Right lobe of liver (tissue), 6 donors: ENCODE data around the gene OVOL2. TPM values are rescaled to one million over a fixed set of nuclear protein-coding genes. Genes with fewer than 3 reads are reported as not detected.
"Not testable (repeated sequence)": the region's sequence is repeated elsewhere in the genome, so short reads cannot be mapped to it uniquely, and the experiment has no call there.

Experiments used
- ATAC-seq, 4 donors: fragments of 200-7000 bp; cut with Tn5 transposase; one replicate each; pipeline ENCODE4 v1.9.1; 2020; ENCODE audit warnings: mild to moderate bottlenecking in 4 of 4, moderate library complexity in 4 of 4
- DNase-seq, 3 donors: peaks; one replicate each; pipeline ENCODE4 v3.0.0-alpha.2; 2020
- H3K27ac ChIP-seq, 3 donors: fragments of 200-600 bp; one replicate each; pipeline ENCODE4 v1.8.0; 2022
- H3K27me3 ChIP-seq, 2 donors: fragments of 200-600 bp; one replicate each; pipeline ENCODE4 v1.8.0; 2022
- H3K36me3 ChIP-seq, 4 donors: fragments of 200-600 bp; sonication (generic) in 1 of 4; one replicate each; pipeline versions ENCODE4 v1.5.1 to v1.8.0; 2017 to 2022; ENCODE audit warnings: control low read depth in 1 of 4
- H3K4me1 ChIP-seq, 4 donors: fragments of 200-600 bp; sonication (generic) in 1 of 4; one replicate each; pipeline versions ENCODE4 v1.5.1 to v1.8.0; 2017 to 2022; ENCODE audit warnings: control low read depth in 1 of 4
- H3K4me3 ChIP-seq, 3 donors: fragments of 200-600 bp; one replicate each; pipeline ENCODE4 v1.8.0; 2022
- H3K9me3 ChIP-seq, 4 donors: fragments of 200-600 bp; sonication (generic) in 1 of 4; one replicate each; pipeline versions ENCODE4 v1.5.1 to v1.8.0; 2017 to 2022; ENCODE audit warnings: control low read depth in 1 of 4
- POLR2A ChIP-seq: fragments of 450-650 bp; IDR thresholded peaks from one replicate; pipeline ENCODE4 v1.6.1; 2017; ENCODE audit warnings: antibody characterized with exemption, mild to moderate bottlenecking
- WGBS: methylation state at CpG from one replicate; pipeline ENCODE4 v1.1.6; 2018; ENCODE audit warnings: low coverage, low lambda C conversion rate; ENCODE audit not compliant: insufficient coverage; ENCODE audit errors: missing lambda C conversion rate; 5-methylcytosine and 5-hydroxymethylcytosine counted together
- intact Hi-C, 2 donors: fragments of 100-400 bp; cut with DNase I; formaldehyde crosslinking; loops; one replicate each; pipeline versions ENCODE4 v1.11.2 to v1.14.1; 2022
- total RNA-seq, 6 experiments: library from RNA; depleted of rRNA in 2 of 6; stranded (reverse); fragments of >200 nt in 2 of 6; fragmentation: NEBNext Ultra II Directional in 3 of 6; extraction: Animal tissue kit (Norgen Biotek cat#: 25700) in 3 of 6; gene quantifications; one replicate each; pipeline versions ENCODE4 v1.1.0 to v1.2.4, GENCODE V29; 2016 to 2023
- TF ChIP-seq, protein P1 (sequence below), 4 donors: fragments of 200-600 bp in 3 of 4; fragments of 450-650 bp in 1 of 4; IDR thresholded peaks; one replicate each; pipeline versions ENCODE4 v1.5.1 to v1.8.0; 2016 to 2022; ENCODE audit warnings: antibody characterized with exemption in 4 of 4, mild to moderate bottlenecking in 2 of 4
- donor health status: DM: no; HTN: yes; CAD: no.
- donor health status: DM: no; HTN: no; CAD: no.
- donor health status: DM: no; HTN: no; CAD: no.
- donor health status: DM: no; HTN: yes; CAD: no.
- donor health status: DM: no; HTN: yes; CAD: no.

Gene OVOL2
- total RNA-seq, 6 experiments from 2014 or later = 0.25 TPM; not detected in 5

DNA sequence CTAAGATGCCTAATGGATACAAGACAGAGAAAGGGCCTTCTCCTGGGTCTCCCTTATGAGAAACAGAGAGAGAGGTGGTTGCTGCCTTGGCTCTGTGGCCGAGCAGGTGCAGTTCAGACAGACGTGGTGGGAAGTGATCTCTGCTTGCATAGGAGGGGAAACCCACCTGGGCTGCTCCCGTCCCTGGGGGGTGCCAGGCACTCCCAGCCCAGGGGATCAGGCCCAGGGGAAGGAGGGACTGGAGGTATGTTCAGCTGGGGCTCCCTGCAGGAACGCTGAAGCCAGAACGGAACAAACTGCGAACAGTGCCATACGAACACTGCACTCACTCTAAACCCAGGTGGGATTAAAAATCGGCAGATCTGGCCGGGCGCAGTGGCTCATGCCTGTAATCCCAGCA is 35.7 kb upstream of the OVOL2 start:
- Histone ChIP-seq H3K9me3 (no peaks in the 10 kb centered on the region), H3K36me3 (no peaks in the 10 kb centered on the region), H3K4me1 (no peaks in the 10 kb centered on the region), H3K4me3 (no peak overlapping the region), H3K27me3 (no peaks in the 10 kb centered on the region), H3K27ac (no peak overlapping the region)
- WGBS = 58% methylated on average over 8 of the region's 10 CpGs
- ATAC-seq (no peak), DNase-seq (no peak)
- intact Hi-C loops = no loop called here
- no peak for TF ChIP-seq POLR2A
- TF ChIP-seq, protein P1, sequence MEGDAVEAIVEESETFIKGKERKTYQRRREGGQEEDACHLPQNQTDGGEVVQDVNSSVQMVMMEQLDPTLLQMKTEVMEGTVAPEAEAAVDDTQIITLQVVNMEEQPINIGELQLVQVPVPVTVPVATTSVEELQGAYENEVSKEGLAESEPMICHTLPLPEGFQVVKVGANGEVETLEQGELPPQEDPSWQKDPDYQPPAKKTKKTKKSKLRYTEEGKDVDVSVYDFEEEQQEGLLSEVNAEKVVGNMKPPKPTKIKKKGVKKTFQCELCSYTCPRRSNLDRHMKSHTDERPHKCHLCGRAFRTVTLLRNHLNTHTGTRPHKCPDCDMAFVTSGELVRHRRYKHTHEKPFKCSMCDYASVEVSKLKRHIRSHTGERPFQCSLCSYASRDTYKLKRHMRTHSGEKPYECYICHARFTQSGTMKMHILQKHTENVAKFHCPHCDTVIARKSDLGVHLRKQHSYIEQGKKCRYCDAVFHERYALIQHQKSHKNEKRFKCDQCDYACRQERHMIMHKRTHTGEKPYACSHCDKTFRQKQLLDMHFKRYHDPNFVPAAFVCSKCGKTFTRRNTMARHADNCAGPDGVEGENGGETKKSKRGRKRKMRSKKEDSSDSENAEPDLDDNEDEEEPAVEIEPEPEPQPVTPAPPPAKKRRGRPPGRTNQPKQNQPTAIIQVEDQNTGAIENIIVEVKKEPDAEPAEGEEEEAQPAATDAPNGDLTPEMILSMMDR (IDR thresholded peaks at IDR 0.05) = no peak

DNA sequence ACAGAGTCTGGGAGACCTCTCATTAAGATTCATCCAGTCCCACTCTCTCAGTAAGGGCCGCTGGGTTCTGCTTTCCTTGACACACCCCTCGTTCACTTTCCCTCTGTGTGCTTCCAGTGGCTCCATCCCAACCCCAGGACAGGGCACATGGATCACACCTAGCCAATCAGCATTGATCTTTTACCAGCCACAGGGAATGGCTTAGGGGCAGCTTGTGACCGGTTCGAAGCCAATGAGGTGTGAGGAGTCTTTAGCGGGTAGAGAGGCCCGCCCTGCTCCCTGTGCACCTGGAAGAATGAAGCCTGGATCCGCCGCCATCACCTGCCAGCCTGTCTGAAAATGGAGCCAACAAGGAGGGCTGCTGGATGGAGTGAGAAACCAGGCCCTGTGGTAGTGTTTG is 35.2 kb upstream of the OVOL2 start:
- Histone ChIP-seq H3K9me3 (no peaks in the 10 kb centered on the region), H3K4me3 (no peak overlapping the region), H3K36me3 (no peaks in the 10 kb centered on the region), H3K27me3 (no peaks in the 10 kb centered on the region), H3K4me1 (no peaks in the 10 kb centered on the region), H3K27ac (no peak overlapping the region)
- DNase-seq (peak in 1 of 3 donors; percentile 23), ATAC-seq (no peak)
- 46% methylated on average over 4 of the region's 8 CpGs for WGBS
- intact Hi-C loops = no loop called here
- no peak for TF ChIP-seq POLR2A
- TF ChIP-seq, protein P1 (IDR thresholded peaks at IDR 0.05) = no peak

DNA sequence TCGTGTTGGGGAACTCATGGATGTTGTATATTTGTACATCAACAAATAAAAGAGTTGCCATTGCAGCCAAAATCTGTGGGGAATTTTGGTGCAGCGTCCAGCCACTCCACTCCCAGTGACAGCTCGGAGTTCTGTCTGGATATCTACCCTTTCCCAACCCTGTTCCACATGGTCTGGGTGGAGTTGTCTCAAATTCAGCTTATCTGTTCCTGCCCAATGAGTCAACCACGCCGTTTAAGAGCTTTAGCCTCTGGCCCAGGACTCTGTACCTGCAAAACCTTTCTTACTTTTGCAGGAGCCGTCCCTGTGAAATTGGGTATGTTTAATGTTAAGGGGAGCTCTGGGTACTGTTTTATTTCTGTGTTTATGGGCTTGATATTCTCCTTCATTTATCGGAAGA is 33.9 kb upstream of the OVOL2 start:
- H3K27me3 ChIP-seq = no peaks in the 10 kb centered on the region
- DNase-seq (peak in 1 of 3 donors; percentile 7), ATAC-seq (no peak)
- TF ChIP-seq POLR2A = no peak
- TF ChIP-seq, protein P1 (IDR thresholded peaks at IDR 0.05) = no peak
- H3K27ac ChIP-seq = no peak overlapping the region
- 57% methylated on average over 5 of the region's 7 CpGs for WGBS
- H3K36me3 ChIP-seq = no peaks in the 10 kb centered on the region
- no peak overlapping the region for H3K4me3 ChIP-seq
- H3K4me1 ChIP-seq = no peaks in the 10 kb centered on the region
- H3K9me3 ChIP-seq = no peaks in the 10 kb centered on the region
- intact Hi-C loops = no loop called here

- ATAC-seq (no peak), DNase-seq (no peak)
- Histone ChIP-seq H3K27ac (no peak overlapping the region), H3K36me3 (no peaks in the 10 kb centered on the region), H3K9me3 (no peaks in the 10 kb centered on the region), H3K27me3 (no peaks in the 10 kb centered on the region), H3K4me3 (no peak overlapping the region), H3K4me1 (no peaks in the 10 kb centered on the region)
- 64% methylated on average over 4 of the region's 10 CpGs for WGBS
- intact Hi-C loops = no loop called here
- TF ChIP-seq, protein P1 (IDR thresholded peaks at IDR 0.05) = no peak
- no peak for TF ChIP-seq POLR2A
Measured at GRCh38 chr20:18090477-18090876, 32.8 kb upstream of the OVOL2 start.

GRCh38 chr20:18090044-18090443 is 32.3 kb upstream of the OVOL2 start:
- H3K4me3 ChIP-seq = no peak overlapping the region
- WGBS = 27% methylated on average over 3 of the region's 3 CpGs
- no peak overlapping the region for H3K27ac ChIP-seq
- intact Hi-C loops = no loop called here
- H3K4me1 ChIP-seq = no peaks in the 10 kb centered on the region
- H3K36me3 ChIP-seq = no peaks in the 10 kb centered on the region
- no peaks in the 10 kb centered on the region for H3K27me3 ChIP-seq
- no peak for ATAC-seq
- DNase-seq = no peak
- TF ChIP-seq, protein P1 (IDR thresholded peaks at IDR 0.05) = no peak
- TF ChIP-seq POLR2A = no peak
- no peaks in the 10 kb centered on the region for H3K9me3 ChIP-seq

- ATAC-seq, H3K9me3 ChIP-seq, DNase-seq, H3K36me3 ChIP-seq, H3K4me3 ChIP-seq, intact Hi-C loops, H3K27me3 ChIP-seq, H3K4me1 ChIP-seq, H3K27ac ChIP-seq: not testable (repeated sequence)
- WGBS = 74% methylated on average over 3 of the region's 11 CpGs
Measured at GRCh38 chr20:18088841-18089240, 31.1 kb upstream of the OVOL2 start.

GRCh38 chr20:18088298-18088697 is 30.6 kb upstream of the OVOL2 start:
- intact Hi-C loops, H3K27ac ChIP-seq, H3K9me3 ChIP-seq, H3K27me3 ChIP-seq, H3K4me3 ChIP-seq, ATAC-seq, DNase-seq, H3K36me3 ChIP-seq, H3K4me1 ChIP-seq: not testable (repeated sequence)
- 84% methylated on average over 2 of the region's 3 CpGs for WGBS
